B cell (primary cell): ENCODE data around the gene GRM4. TPM values are rescaled to one million over a fixed set of nuclear protein-coding genes. Genes with fewer than 3 reads are reported as not detected.

ENCODE experiments used
- ATAC-seq: fragments of 200-7000 bp; cut with Tn5 transposase; one replicate; pipeline ENCODE4 v1.10.0; 2021; ENCODE audit warnings: low read depth, mild to moderate bottlenecking, moderate number of reproducible peaks, moderate library complexity
- CTCF ChIA-PET: fragments of 350-600 bp; sonication (Branson Sonifier 250); formaldehyde crosslinking; loops from one replicate; lab custom pipeline; 2021; ENCODE audit warnings: antibody characterized with exemption, inconsistent platforms; lab: Charles Lee
- POLR2A ChIA-PET: fragments of 350-600 bp; sonication (Branson Sonifier 250); formaldehyde crosslinking; loops from one replicate; lab custom pipeline; 2021; ENCODE audit warnings: antibody characterized with exemption; lab: Charles Lee
- DNase-seq: peaks from one replicate; pipeline ENCODE4 v3.0.0; 2013
- H2AFZ ChIP-seq: 2 replicates; pipeline ENCODE4 v1.6.1; 2012; ENCODE audit warnings: mild to moderate bottlenecking, low read depth, low read length; ENCODE audit not compliant: insufficient read depth, poor library complexity, severe bottlenecking
- H3K27ac ChIP-seq, 2 donors: 1 replicate in 1 of 2; 2 replicates in 1 of 2; pipeline ENCODE4 v1.5.1; 2012 to 2013; ENCODE audit warnings: low read length in 2 of 2, mild to moderate bottlenecking in 2 of 2, moderate library complexity in 1 of 2
- H3K27me3 ChIP-seq, 4 experiments: fragments of 200-600 bp in 1 of 4; sonication (generic) in 1 of 4; replicated peaks in 1 of 4; 1 replicate in 2 of 4; 2 replicates in 2 of 4; pipeline versions ENCODE4 v1.6.1 to v1.7.0; 2013 to 2016; ENCODE audit warnings: low read length in 3 of 4, mild to moderate bottlenecking in 2 of 4, mixed read lengths in 1 of 4, moderate library complexity in 1 of 4; ENCODE audit not compliant: insufficient read depth in 4 of 4, control insufficient read depth in 3 of 4; ENCODE audit errors: control extremely low read depth in 1 of 4
- H3K36me3 ChIP-seq, 2 experiments: replicated peaks in 1 of 2; 1 replicate in 1 of 2; 2 replicates in 1 of 2; pipeline versions ENCODE4 v1.6.1 to v1.7.1; 2013; ENCODE audit warnings: low read length in 1 of 2; ENCODE audit not compliant: insufficient read depth in 2 of 2, control insufficient read depth in 1 of 2; ENCODE audit errors: control extremely low read depth in 1 of 2, extremely low read depth in 1 of 2
- H3K4me1 ChIP-seq, 2 donors: fragments of 200-600 bp in 1 of 2; sonication (generic) in 1 of 2; 1 replicate in 1 of 2; 2 replicates in 1 of 2; pipeline versions ENCODE4 v1.5.1 to v1.6.1; 2013 to 2017; ENCODE audit warnings: low read length in 2 of 2; ENCODE audit not compliant: control insufficient read depth in 2 of 2, insufficient read depth in 2 of 2
- H3K4me2 ChIP-seq: replicated peaks from 2 replicates; pipeline ENCODE3; 2012; ENCODE audit warnings: mild to moderate bottlenecking, low read depth, low read length; ENCODE audit not compliant: poor library complexity, severe bottlenecking
- H3K4me3 ChIP-seq, 5 experiments: fragments of 200-600 bp in 1 of 5; sonication (generic) in 1 of 5; 1 replicate in 3 of 5; 2 replicates in 2 of 5; pipeline versions ENCODE4 v1.5.1 to v1.7.0; 2011 to 2016; ENCODE audit warnings: low read length in 4 of 5, mild to moderate bottlenecking in 4 of 5, low read depth in 2 of 5, control low read depth in 1 of 5, moderate library complexity in 1 of 5; ENCODE audit not compliant: insufficient read depth in 1 of 5; ENCODE audit errors: control extremely low read depth in 1 of 5, extremely low read depth in 1 of 5
- H3K79me2 ChIP-seq: fragments of 200-600 bp; sonication (generic); one replicate; pipeline ENCODE4 v1.6.0; 2016; ENCODE audit warnings: low read length; ENCODE audit not compliant: control insufficient read depth, insufficient read depth
- H3K9ac ChIP-seq: fragments of 200-600 bp; sonication (generic); 2 replicates; pipeline ENCODE4 v1.6.1; 2017; ENCODE audit warnings: mild to moderate bottlenecking, low read length, moderate library complexity
- H3K9me3 ChIP-seq, 3 donors: one replicate each; pipeline versions ENCODE4 v1.6.1 to v1.7.1; 2013; ENCODE audit warnings: low read length in 2 of 3; ENCODE audit not compliant: control insufficient read depth in 2 of 3, insufficient read depth in 1 of 3; ENCODE audit errors: control extremely low read depth in 1 of 3
- H4K20me1 ChIP-seq: 2 replicates; pipeline ENCODE4 v1.6.0; 2012; ENCODE audit warnings: mild to moderate bottlenecking, low read length; ENCODE audit not compliant: insufficient read depth, control insufficient read depth, poor library complexity, severe bottlenecking
- H3K27ac Mint-ChIP-seq: one replicate; pipeline ENCODE4 v1.8.0; 2021; ENCODE audit warnings: mixed read lengths
- H3K27me3 Mint-ChIP-seq: one replicate; pipeline ENCODE4 v1.8.0; 2021; ENCODE audit warnings: mixed read lengths
- H3K4me1 Mint-ChIP-seq: one replicate; pipeline ENCODE4 v1.8.0; 2021; ENCODE audit warnings: mixed read lengths
- H3K4me3 Mint-ChIP-seq: one replicate; pipeline ENCODE4 v1.8.0; 2021; ENCODE audit warnings: mixed read lengths
- H3K9me3 Mint-ChIP-seq: one replicate; pipeline ENCODE4 v1.8.0; 2022; ENCODE audit warnings: mixed read lengths; ENCODE audit not compliant: insufficient read depth
- CTCF ChIP-seq: fragments of 200-600 bp; IDR thresholded peaks from one replicate; pipeline ENCODE4 v1.8.0; 2022; ENCODE audit warnings: antibody characterized with exemption, mild to moderate bottlenecking
- EZH2 ChIP-seq: IDR thresholded peaks from 2 replicates; pipeline ENCODE4 v1.6.1; 2012; ENCODE audit warnings: borderline replicate concordance, low read depth, mild to moderate bottlenecking, moderate library complexity, low read length; ENCODE audit not compliant: insufficient read depth, poor library complexity, severe bottlenecking
- WGBS: methylation state at CpG from one replicate; pipeline ENCODE4 v1.1.5; 2013; ENCODE audit warnings: missing lambda C conversion rate; ENCODE audit not compliant: insufficient coverage; 5-methylcytosine and 5-hydroxymethylcytosine counted together
- intact Hi-C: fragments of 100-400 bp; cut with micrococcal nuclease; formaldehyde crosslinking; loops from one replicate; pipeline ENCODE4 v1.10.0; 2022
- polyA plus RNA-seq: library from polyadenylated mRNA; depleted of rRNA; stranded (reverse); fragments of >200 nt; gene quantifications from 2 replicates; pipeline ENCODE4 v1.2.3, GENCODE V29; 2012
- total RNA-seq, 2 donors: library from RNA; stranded (reverse); fragments of 120-200 nt in 1 of 2; gene quantifications; 1 replicate in 1 of 2; 2 replicates in 1 of 2; pipeline versions ENCODE4 v1.2.3 to v1.2.4, GENCODE V29; 2013 to 2022

GRM4 gene
- total and polyA plus RNA-seq, 2 donors (not counting 1 experiment from before 2014, with no cell fraction given), result 0.04 TPM; not detected in 1

- Mint-ChIP-seq H3K27me3 (no peaks in the 10 kb centered on the region), H3K9me3 (no peaks in the 10 kb centered on the region), H3K4me1 (peaks cover 22% of the 10 kb centered on the region), H3K4me3 (peak overlapping the region; percentile 39), H3K27ac (peak overlapping the region; percentile 75)
- POLR2A ChIA-PET, result interaction anchor here (2.2 kb wide), 1 partner anchor 55 kb away, joined by 9 read pairs; the partner anchor contains the start of gene HMGA1
- CTCF ChIA-PET, result interaction anchor here (0.9 to 3.7 kb wide), 6 partner anchors 9 to 68 kb away, joined by 3 to 22 read pairs (median 4); no protein-coding TSS in a partner anchor
- Histone ChIP-seq H3K4me3 (no peak overlapping the region), H3K4me2 (peak overlapping the region; percentile 4), H3K27me3 (no peaks in the 10 kb centered on the region), H3K9ac (no peak overlapping the region), H4K20me1 (no peaks in the 10 kb centered on the region), H2AFZ (peak overlapping the region; percentile 8), H3K9me3 (peaks cover 0 to 13% (median 10%) of the 10 kb centered on the region in 3 donors), H3K79me2 (no peaks in the 10 kb centered on the region), H3K27ac (peak overlapping the region; percentile 3 to 41), H3K36me3 (no peaks in the 10 kb centered on the region), H3K4me1 (peaks cover 22 to 25% of the 10 kb centered on the region in 2 donors)
- no peak for DNase-seq
- 71% methylated on average over 1 of the region's 1 CpG for WGBS
- TF ChIP-seq EZH2, result no peak
- no peak for TF ChIP-seq CTCF
- intact Hi-C loops, result loop anchor here (5.0 to 10.0 kb wide), 2 partner anchors 343 to 610 kb away; partner anchors contain the start of gene BLTP3A
- no peak for ATAC-seq
These were observed 36.0 kb upstream of the GRM4 start for GRCh38 chr6:34181908-34182307.

DNA sequence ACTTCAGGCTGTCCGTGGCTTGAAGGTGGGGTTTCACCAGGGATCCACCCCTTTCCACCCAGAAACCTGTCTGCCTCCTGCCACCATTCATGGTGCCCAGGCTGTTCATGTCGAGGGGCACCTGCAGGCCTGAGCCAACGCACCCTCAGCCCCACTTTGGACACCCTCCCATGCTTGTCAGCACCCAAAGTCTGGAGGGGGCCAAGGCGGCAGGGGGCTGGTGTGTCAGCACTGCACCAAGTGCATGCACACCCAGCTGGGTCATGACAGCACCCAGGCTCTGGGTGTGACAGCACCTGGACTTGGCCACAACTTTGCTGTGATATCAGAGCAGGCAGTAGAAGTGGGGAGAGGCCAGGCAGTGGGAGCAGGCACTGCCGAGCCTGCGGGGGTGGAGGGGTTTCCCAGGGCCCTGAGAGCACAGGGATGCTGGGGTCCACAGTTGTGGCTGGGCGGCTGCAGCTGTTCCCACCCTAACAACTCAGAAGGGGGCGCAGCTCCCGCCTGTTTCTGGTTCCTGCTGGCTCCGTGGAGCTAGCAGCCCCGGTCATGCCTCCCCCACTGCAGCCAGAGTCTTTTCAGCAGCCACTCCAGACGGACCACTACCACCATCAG lies 33.3 kb upstream of the GRM4 start:
- Mint-ChIP-seq H3K27ac (no peak overlapping the region), H3K9me3 (no peaks in the 10 kb centered on the region), H3K4me3 (no peak overlapping the region), H3K27me3 (no peaks in the 10 kb centered on the region), H3K4me1 (peaks cover 22% of the 10 kb centered on the region)
- Histone ChIP-seq H3K36me3 (no peaks in the 10 kb centered on the region), H3K79me2 (no peaks in the 10 kb centered on the region), H3K9ac (no peak overlapping the region), H4K20me1 (no peaks in the 10 kb centered on the region), H3K9me3 (peaks cover 0 to 13% (median 10%) of the 10 kb centered on the region in 3 donors), H2AFZ (no peak overlapping the region), H3K27me3 (no peaks in the 10 kb centered on the region), H3K4me3 (no peak overlapping the region), H3K4me1 (peaks cover 22 to 25% of the 10 kb centered on the region in 2 donors), H3K4me2 (no peak overlapping the region), H3K27ac (no peak overlapping the region)
- WGBS, result 89% methylated on average over 12 of the region's 12 CpGs
- no peak for ATAC-seq
- no peak for DNase-seq
- POLR2A ChIA-PET, result no interaction called here
- intact Hi-C loops, result no loop called here
- no peak for TF ChIP-seq CTCF
- TF ChIP-seq EZH2, result no peak
- CTCF ChIA-PET, result interaction anchor here (1.4 to 1.5 kb wide), 2 partner anchors 16 to 17 kb away, joined by 4 read pairs; no protein-coding TSS in a partner anchor
